A549 (cell line): ENCODE data around the gene MRPL28. TPM values are rescaled to one million over a fixed set of nuclear protein-coding genes. Genes with fewer than 3 reads are reported as not detected.

Experiments
- ATAC-seq, 2 experiments: fragments of 200-7000 bp in 1 of 2; fragments of >200 bp in 1 of 2; cut with Nextera tagmentation in 1 of 2; cut with Tn5 transposase in 1 of 2; 3 replicates each; pipeline versions ENCODE4 v1.8.0 to v1.9.1; 2018 to 2020; ENCODE audit warnings: mild to moderate bottlenecking in 1 of 2, moderate library complexity in 1 of 2
- CTCF ChIA-PET: fragments of 300-600 bp; sonication (Branson Sonifier 250); formaldehyde crosslinking; extraction: SDS; loops from one replicate; lab custom pipeline; 2021; ENCODE audit warnings: antibody characterized with exemption, inconsistent platforms; lab: Yijun Ruan, JAX
- POLR2A ChIA-PET: fragments of 350-600 bp; formaldehyde crosslinking; extraction: SDS; loops from one replicate; lab custom pipeline; 2021; ENCODE audit warnings: antibody characterized with exemption, inconsistent platforms; lab: Yijun Ruan, JAX
- DNase-seq, 2 experiments: peaks; one replicate each; pipeline versions ENCODE4 v3.0.0 to v3.0.0-alpha.2; 2011 to 2016; ENCODE audit warnings: low read depth in 1 of 2, low spot score in 1 of 2
- FAIRE-seq: peaks from 2 replicates; lab custom pipeline; 2011; peaks lifted over from hg19 to GRCh38; lab: Jason Lieb, UNC
- H3K27ac ChIP-seq, 2 experiments: fragments of >200 bp; sonication (Bioruptor Twin); formaldehyde crosslinking; 3 replicates each; pipeline ENCODE4 v1.5.1; 2016 to 2017
- H3K4me1 ChIP-seq: fragments of >200 bp; sonication (Bioruptor Twin); formaldehyde crosslinking; 3 replicates; pipeline ENCODE4 v1.6.1; 2016
- H3K4me2 ChIP-seq: fragments of >200 bp; sonication (Bioruptor Twin); formaldehyde crosslinking; 3 replicates; pipeline ENCODE4 v1.6.1; 2016
- H3K4me3 ChIP-seq: fragments of >200 bp; sonication (Bioruptor Twin); formaldehyde crosslinking; 3 replicates; pipeline ENCODE4 v1.5.1; 2016
- H3K9me3 ChIP-seq: fragments of >200 bp; sonication (Bioruptor Twin); formaldehyde crosslinking; 3 replicates; pipeline ENCODE4 v1.6.1; 2016
- CBX8 ChIP-seq: fragments of 200-600 bp; sonication (generic); IDR thresholded peaks from 2 replicates; pipeline ENCODE4 v1.6.1; 2016
- CEBPB ChIP-seq, 2 experiments: fragments of >200 bp in 1 of 2; sonication (Bioruptor Twin) in 1 of 2; formaldehyde crosslinking in 1 of 2; IDR thresholded peaks; 2 replicates each; pipeline ENCODE4 v1.6.1; 2012 to 2016
- CHD2 ChIP-seq: fragments of 150-350 bp; IDR thresholded peaks from 2 replicates; pipeline ENCODE4 v1.6.1; 2014; ENCODE audit warnings: low read length; ENCODE audit not compliant: partially characterized antibody
- EHF ChIP-seq: fragments of 250-450 bp; sonication (Bioruptor Pico); IDR thresholded peaks from 2 replicates; pipeline ENCODE4 v1.5.0; 2020; ENCODE audit warnings: mild to moderate bottlenecking
- EHMT2 ChIP-seq: fragments of 200-600 bp; sonication (generic); IDR thresholded peaks from 2 replicates; pipeline ENCODE4 v1.6.1; 2016; ENCODE audit warnings: antibody characterized with exemption, low read depth, mild to moderate bottlenecking, moderate library complexity
- EP300 ChIP-seq, 2 experiments: fragments of >200 bp; sonication (Bioruptor Twin); formaldehyde crosslinking; IDR thresholded peaks; 2 replicates in 1 of 2; 3 replicates in 1 of 2; pipeline ENCODE4 v1.6.1; 2016 to 2017
- ESRRA ChIP-seq: fragments of 150-350 bp; IDR thresholded peaks from 2 replicates; pipeline ENCODE4 v1.6.1; 2014; ENCODE audit warnings: mild to moderate bottlenecking, low read length, borderline replicate concordance
- FOSB ChIP-seq: fragments of 250-450 bp; sonication (Bioruptor Pico); IDR thresholded peaks from 2 replicates; pipeline ENCODE4 v1.5.0; 2020; ENCODE audit warnings: mild to moderate bottlenecking, moderate library complexity
- FOSL2 ChIP-seq, 2 experiments: fragments of 450-650 bp in 1 of 2; fragments of >200 bp in 1 of 2; sonication (Bioruptor Twin) in 1 of 2; formaldehyde crosslinking; IDR thresholded peaks; 2 replicates each; pipeline versions ENCODE4 v1.5.0 to v1.6.1; 2016 to 2020; ENCODE audit warnings: mild to moderate bottlenecking in 1 of 2, moderate library complexity in 1 of 2
- FOXS1 ChIP-seq: fragments of 250-450 bp; sonication (Bioruptor Pico); IDR thresholded peaks from 2 replicates; pipeline ENCODE4 v1.5.0; 2020; ENCODE audit warnings: mild to moderate bottlenecking, moderate library complexity
- GATA3 ChIP-seq: IDR thresholded peaks from 2 replicates; pipeline ENCODE4 v1.6.1; 2012; ENCODE audit warnings: borderline replicate concordance
- HEYL ChIP-seq: fragments of 250-450 bp; sonication (Bioruptor Pico); IDR thresholded peaks from 2 replicates; pipeline ENCODE4 v1.8.0; 2021; ENCODE audit warnings: mild to moderate bottlenecking, moderate library complexity
- HOXB13 ChIP-seq: fragments of 250-450 bp; sonication (Bioruptor Pico); IDR thresholded peaks from 2 replicates; pipeline ENCODE4 v1.5.0; 2020; ENCODE audit warnings: low read depth, mild to moderate bottlenecking, moderate library complexity
- JUN ChIP-seq, 2 experiments: fragments of >200 bp; sonication (Bioruptor Twin); formaldehyde crosslinking; IDR thresholded peaks; 2 replicates in 1 of 2; 3 replicates in 1 of 2; pipeline ENCODE4 v1.6.1; 2016 to 2017
- JUNB ChIP-seq: fragments of >200 bp; sonication (Bioruptor Twin); formaldehyde crosslinking; IDR thresholded peaks from 2 replicates; pipeline ENCODE4 v1.6.1; 2016
- KDM1A ChIP-seq: fragments of 200-600 bp; sonication (generic); IDR thresholded peaks from 2 replicates; pipeline ENCODE4 v1.6.1; 2016; ENCODE audit warnings: low read depth, mild to moderate bottlenecking
- MAFK ChIP-seq: fragments of 450-650 bp; IDR thresholded peaks from 2 replicates; pipeline ENCODE4 v1.6.1; 2014; ENCODE audit not compliant: partially characterized antibody
- NPAS2 ChIP-seq: fragments of 250-450 bp; sonication (Bioruptor Pico); IDR thresholded peaks from 2 replicates; pipeline ENCODE4 v1.8.0; 2022; ENCODE audit warnings: mild to moderate bottlenecking, moderate library complexity, borderline replicate concordance
- NR3C1 ChIP-seq: fragments of >200 bp; sonication (Bioruptor Twin); formaldehyde crosslinking; IDR thresholded peaks from 3 replicates; pipeline ENCODE4 v1.6.1; 2017
- POLR2A ChIP-seq: IDR thresholded peaks from 2 replicates; pipeline ENCODE4 v1.6.1; 2012; ENCODE audit warnings: mild to moderate bottlenecking, low read length
- POLR2AphosphoS2 ChIP-seq: conservative IDR thresholded peaks from 2 replicates; pipeline ENCODE4 v1.6.1; 2012; ENCODE audit warnings: low read length, improper control_type of control experiment, inconsistent platforms
- RFX5 ChIP-seq: fragments of 450-650 bp; IDR thresholded peaks from 2 replicates; pipeline ENCODE4 v1.7.1; 2014; ENCODE audit warnings: antibody characterized with exemption, mild to moderate bottlenecking, moderate library complexity
- TFCP2L1 ChIP-seq: fragments of 250-450 bp; sonication (Bioruptor Pico); IDR thresholded peaks from 2 replicates; pipeline ENCODE4 v1.5.0; 2021; ENCODE audit warnings: mild to moderate bottlenecking
- TP53 ChIP-seq: fragments of 250-450 bp; sonication (Bioruptor Pico); IDR thresholded peaks from 2 replicates; pipeline ENCODE4 v1.5.0; 2021; ENCODE audit warnings: mild to moderate bottlenecking, moderate library complexity
- ZSCAN20 ChIP-seq: fragments of 250-450 bp; sonication (Bioruptor Pico); IDR thresholded peaks from 2 replicates; pipeline ENCODE4 v1.8.0; 2022; ENCODE audit warnings: mild to moderate bottlenecking, moderate library complexity
- WGBS: methylation state at CpG from one replicate; pipeline ENCODE4 v1.1.6; 2017; ENCODE audit errors: missing lambda C conversion rate; 5-methylcytosine and 5-hydroxymethylcytosine counted together
- polyA plus RNA-seq, 4 experiments: library from polyadenylated mRNA; depleted of rRNA in 3 of 4; stranded (reverse); fragments of >200 nt; fragmentation: RNase III in 1 of 4; extraction: RNeasy Plus Mini Kit Qiagen cat#74134 plus additional on column Dnase treatment in 1 of 4; gene quantifications; 2 replicates in 3 of 4; 3 replicates in 1 of 4; pipeline ENCODE4 v1.2.3, GENCODE V29; 2011 to 2017
- TF ChIP-seq, protein P1 (sequence below): fragments of >200 bp; sonication (Bioruptor Twin); formaldehyde crosslinking; IDR thresholded peaks from 3 replicates; pipeline ENCODE4 v1.6.1; 2016
- TF ChIP-seq, protein P2 (sequence below): fragments of >200 bp; sonication (Bioruptor Twin); formaldehyde crosslinking; IDR thresholded peaks from 3 replicates; pipeline ENCODE4 v1.5.1; 2016
- TF ChIP-seq, protein P3 (sequence below): fragments of >200 bp; sonication (Bioruptor Twin); formaldehyde crosslinking; IDR thresholded peaks from 2 replicates; pipeline ENCODE4 v1.6.1; 2016
- TF ChIP-seq, protein P4 (sequence below): IDR thresholded peaks from 2 replicates; pipeline ENCODE4 v1.6.1; 2012
- TF ChIP-seq, protein P5 (sequence below): fragments of 250-450 bp; sonication (Bioruptor Pico); IDR thresholded peaks from 2 replicates; pipeline ENCODE4 v1.5.0; 2020; ENCODE audit warnings: low read depth, mild to moderate bottlenecking, moderate library complexity

Gene MRPL28
- polyA plus RNA-seq, 2 of the 4 experiments (the other 2 are of a cell fraction): 130 to 139 TPM

DNA sequence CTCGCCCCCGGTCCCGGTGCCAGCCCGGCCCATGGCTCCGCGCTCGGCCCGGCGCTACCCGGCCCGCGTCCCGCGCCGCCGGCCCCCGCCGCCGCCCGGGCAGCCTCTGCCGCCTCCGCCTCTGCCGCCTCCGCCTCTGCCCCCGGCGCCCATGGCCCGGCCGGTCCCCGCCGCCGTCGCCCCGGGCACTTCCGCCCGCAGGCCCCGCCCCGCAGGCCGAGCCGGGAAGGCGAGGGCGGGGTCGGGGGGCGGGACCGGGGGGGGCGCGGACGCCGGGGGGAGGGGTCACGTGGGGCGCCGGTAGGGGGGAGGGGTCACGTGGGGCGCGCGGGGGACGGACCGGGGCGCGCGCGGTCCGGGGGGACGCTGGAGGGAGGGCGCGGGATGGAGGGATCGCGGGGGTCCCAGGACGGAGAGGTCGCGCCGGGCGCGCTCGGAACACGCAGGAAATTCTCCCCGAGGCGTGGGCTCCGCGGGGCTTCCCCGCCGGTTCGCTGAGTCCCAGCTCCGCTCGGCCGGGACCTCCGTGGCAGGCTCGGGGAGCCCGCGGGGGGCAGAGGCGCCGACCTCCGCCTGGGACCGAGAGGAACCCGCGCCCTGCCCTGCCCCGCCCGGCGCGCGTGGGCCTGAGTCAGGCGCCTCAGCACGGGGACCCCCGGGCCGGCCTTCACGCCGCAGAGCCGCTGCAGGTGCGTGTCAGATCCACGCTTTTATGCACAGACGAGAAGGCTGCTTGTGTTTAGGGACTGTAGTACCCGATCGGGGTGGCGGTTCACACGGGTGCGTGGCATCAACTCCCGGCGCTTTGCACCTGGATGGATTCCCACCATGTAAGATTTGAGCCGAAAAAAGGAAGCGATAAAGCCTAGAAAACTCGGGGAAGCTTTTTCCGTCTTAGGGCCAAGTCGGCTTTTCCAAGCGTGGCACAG, 11.7 kb upstream of the MRPL28 start, which contains the start of gene PGAP6 (continued):
- no peak for TF ChIP-seq CBX8
- TF ChIP-seq, protein P1, sequence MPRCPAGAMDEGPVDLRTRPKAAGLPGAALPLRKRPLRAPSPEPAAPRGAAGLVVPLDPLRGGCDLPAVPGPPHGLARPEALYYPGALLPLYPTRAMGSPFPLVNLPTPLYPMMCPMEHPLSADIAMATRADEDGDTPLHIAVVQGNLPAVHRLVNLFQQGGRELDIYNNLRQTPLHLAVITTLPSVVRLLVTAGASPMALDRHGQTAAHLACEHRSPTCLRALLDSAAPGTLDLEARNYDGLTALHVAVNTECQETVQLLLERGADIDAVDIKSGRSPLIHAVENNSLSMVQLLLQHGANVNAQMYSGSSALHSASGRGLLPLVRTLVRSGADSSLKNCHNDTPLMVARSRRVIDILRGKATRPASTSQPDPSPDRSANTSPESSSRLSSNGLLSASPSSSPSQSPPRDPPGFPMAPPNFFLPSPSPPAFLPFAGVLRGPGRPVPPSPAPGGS: peak; percentile 73; the same call in 2 of the 3 replicates
- TF ChIP-seq TP53: no peak
- TF ChIP-seq POLR2AphosphoS2: no peak
- TF ChIP-seq FOSB (CRISPR knock-in tag): no peak
- no peak for TF ChIP-seq ESRRA
- TF ChIP-seq NR3C1: no peak
- peak in 1 of 2 experiments; percentile 83; a peak in 3 of 5 replicates for TF ChIP-seq JUN (IDR thresholded peaks at IDR 0.05)

DNA sequence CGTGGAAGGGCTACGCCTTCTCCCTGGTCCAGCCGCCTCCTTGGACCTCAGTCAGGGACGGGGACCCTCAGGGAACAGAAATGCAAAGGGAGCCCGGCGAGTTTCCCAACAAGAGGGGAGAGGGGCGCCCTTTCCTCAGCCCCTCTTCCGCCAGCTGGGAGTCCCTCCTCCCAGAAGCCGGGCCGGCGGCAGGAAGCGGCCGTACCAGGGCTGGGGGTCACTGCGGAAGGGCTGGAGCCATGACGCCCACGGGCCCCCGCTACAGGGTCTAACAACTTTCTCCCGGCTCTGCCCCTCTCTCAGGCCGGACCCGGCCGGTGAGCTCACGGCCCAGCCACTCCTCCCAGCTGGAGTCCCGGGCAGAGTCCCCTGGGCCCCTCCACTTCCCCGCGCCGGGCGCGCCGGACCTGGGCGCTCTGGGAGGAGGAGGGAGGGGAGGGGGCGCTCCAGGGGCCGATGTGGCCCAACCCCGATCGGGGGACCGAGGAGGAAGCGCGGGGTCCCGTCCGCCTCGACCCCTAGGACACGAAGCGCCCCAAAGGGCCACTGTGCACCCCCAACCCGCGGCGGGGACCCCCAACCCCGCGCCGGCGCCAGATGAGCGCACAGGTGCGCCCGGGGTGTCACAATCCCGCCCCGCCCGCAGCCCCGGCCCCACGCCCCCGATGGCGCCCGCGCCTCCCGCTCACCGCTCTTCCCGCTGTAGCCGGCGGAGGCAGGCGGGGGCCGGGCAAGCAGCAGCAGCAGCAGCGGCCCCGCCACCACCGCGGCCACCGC, 10.9 kb upstream of the MRPL28 start:
- Histone ChIP-seq H3K4me2 (peak overlapping the region; percentile 100), H3K4me3 (peak overlapping the region; percentile 98), H3K4me1 (peaks cover 10% of the 10 kb centered on the region; the same call in 2 of the 3 replicates), H3K27ac (peak overlapping the region; percentile 92 to 97), H3K9me3 (no peaks in the 10 kb centered on the region)
- TF ChIP-seq, protein P2, sequence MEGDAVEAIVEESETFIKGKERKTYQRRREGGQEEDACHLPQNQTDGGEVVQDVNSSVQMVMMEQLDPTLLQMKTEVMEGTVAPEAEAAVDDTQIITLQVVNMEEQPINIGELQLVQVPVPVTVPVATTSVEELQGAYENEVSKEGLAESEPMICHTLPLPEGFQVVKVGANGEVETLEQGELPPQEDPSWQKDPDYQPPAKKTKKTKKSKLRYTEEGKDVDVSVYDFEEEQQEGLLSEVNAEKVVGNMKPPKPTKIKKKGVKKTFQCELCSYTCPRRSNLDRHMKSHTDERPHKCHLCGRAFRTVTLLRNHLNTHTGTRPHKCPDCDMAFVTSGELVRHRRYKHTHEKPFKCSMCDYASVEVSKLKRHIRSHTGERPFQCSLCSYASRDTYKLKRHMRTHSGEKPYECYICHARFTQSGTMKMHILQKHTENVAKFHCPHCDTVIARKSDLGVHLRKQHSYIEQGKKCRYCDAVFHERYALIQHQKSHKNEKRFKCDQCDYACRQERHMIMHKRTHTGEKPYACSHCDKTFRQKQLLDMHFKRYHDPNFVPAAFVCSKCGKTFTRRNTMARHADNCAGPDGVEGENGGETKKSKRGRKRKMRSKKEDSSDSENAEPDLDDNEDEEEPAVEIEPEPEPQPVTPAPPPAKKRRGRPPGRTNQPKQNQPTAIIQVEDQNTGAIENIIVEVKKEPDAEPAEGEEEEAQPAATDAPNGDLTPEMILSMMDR: no peak
- TF ChIP-seq GATA3: no peak
- TF ChIP-seq POLR2A: no peak
- no peak for TF ChIP-seq CBX8
- no peak for TF ChIP-seq RFX5
- TF ChIP-seq CEBPB (IDR thresholded peaks at IDR 0.05): no peak
- TF ChIP-seq EHF (CRISPR knock-in tag): no peak
- no peak for TF ChIP-seq ZSCAN20 (CRISPR knock-in tag)
- FAIRE-seq (no peak), ATAC-seq (peak; percentile 64 to 73), DNase-seq (no peak)
- CTCF ChIA-PET: interaction anchor here (0.8 to 3.4 kb wide), 5 partner anchors 10 to 274 kb away, joined by 3 to 11 read pairs (median 5); partner anchors contain the start of gene MRPL28
- 0% methylated on average over 4 of the region's 73 CpGs for WGBS
- POLR2A ChIA-PET: no interaction called here

DNA sequence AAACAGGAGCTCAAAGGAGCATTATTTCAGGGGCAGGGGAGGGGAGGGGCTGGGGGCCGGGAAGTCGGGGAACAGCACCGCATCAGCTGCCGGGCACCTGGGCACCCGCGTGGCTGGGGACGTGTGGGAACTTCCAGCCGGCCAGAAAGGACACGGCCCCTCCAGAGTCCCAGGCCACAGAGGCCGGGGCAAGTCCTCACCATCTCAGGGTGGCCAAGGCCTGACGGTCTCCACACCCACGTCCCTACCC, 10.3 kb upstream of the MRPL28 start:
- TF ChIP-seq POLR2A (no peak), FOXS1 (CRISPR knock-in tag) (no peak), EHMT2 (no peak), JUNB (no peak), TFCP2L1 (CRISPR knock-in tag) (no peak), EHF (CRISPR knock-in tag) (no peak), HEYL (no peak), EP300 (IDR thresholded peaks at IDR 0.05) (no peak), FOSL2 (IDR thresholded peaks at IDR 0.05) (no peak), FOSL2 (CRISPR knock-in tag; IDR thresholded peaks at IDR 0.05) (no peak), HOXB13 (CRISPR knock-in tag) (no peak), MAFK (no peak), KDM1A (no peak), CHD2 (no peak), NPAS2 (CRISPR knock-in tag) (no peak), NR3C1 (no peak), ESRRA (no peak)
- TF ChIP-seq, protein P3, sequence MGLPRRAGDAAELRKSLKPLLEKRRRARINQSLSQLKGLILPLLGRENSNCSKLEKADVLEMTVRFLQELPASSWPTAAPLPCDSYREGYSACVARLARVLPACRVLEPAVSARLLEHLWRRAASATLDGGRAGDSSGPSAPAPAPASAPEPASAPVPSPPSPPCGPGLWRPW: no peak
- TF ChIP-seq, protein P4, sequence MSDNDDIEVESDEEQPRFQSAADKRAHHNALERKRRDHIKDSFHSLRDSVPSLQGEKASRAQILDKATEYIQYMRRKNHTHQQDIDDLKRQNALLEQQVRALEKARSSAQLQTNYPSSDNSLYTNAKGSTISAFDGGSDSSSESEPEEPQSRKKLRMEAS: no peak
- TF ChIP-seq, protein P5, sequence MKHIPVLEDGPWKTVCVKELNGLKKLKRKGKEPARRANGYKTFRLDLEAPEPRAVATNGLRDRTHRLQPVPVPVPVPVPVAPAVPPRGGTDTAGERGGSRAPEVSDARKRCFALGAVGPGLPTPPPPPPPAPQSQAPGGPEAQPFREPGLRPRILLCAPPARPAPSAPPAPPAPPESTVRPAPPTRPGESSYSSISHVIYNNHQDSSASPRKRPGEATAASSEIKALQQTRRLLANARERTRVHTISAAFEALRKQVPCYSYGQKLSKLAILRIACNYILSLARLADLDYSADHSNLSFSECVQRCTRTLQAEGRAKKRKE: no peak
- TF ChIP-seq, all 56 proteins: peak for 0
- Histone ChIP-seq H3K4me3 (peak overlapping the region; percentile 98), H3K27ac (peak overlapping the region; percentile 92 to 97; a peak in 5 of 6 replicates), H3K4me1 (peaks cover 10% of the 10 kb centered on the region; the same call in 2 of the 3 replicates), H3K4me2 (peak overlapping the region; percentile 100), H3K9me3 (no peaks in the 10 kb centered on the region)
- 53% methylated on average over 10 of the region's 12 CpGs for WGBS
- ATAC-seq: peak; percentile 36 to 71; a peak in 4 of 6 replicates
- FAIRE-seq: no peak
- no peak for DNase-seq
- POLR2A ChIA-PET: no interaction called here
- CTCF ChIA-PET: interaction anchor here (0.8 to 3.4 kb wide), 5 partner anchors 10 to 274 kb away, joined by 3 to 11 read pairs (median 5); partner anchors contain the start of gene MRPL28
